Activated naive CD4-positive, alpha-beta T cell (primary cell): ENCODE results near the gene APCDD1L.

ENCODE experiments used
- DNase-seq, 4 experiments: peaks; one replicate each; lab custom pipeline; 2025; lab: John Stamatoyannopoulos, UW

The APCDD1L gene

GRCh38 chr20:58515233-58516212 is at the start of gene APCDD1L:
Gene APCDD1L, minus strand, starts transcription at chr20:58515399. Its CDS starts 692 bp downstream, at chr20:58514707.
- no peak for DNase-seq

- DNase-seq = no peak
Observed at GRCh38 chr20:58559368-58559729, 44.1 kb upstream of the APCDD1L start.

GRCh38 chr20:58558486-58559367 is 43.5 kb upstream of the APCDD1L start:
- no peak for DNase-seq

- DNase-seq = no peak
Observed at GRCh38 chr20:58557733-58558342, 42.6 kb upstream of the APCDD1L start.

GRCh38 chr20:58556961-58557360 is 41.8 kb upstream of the APCDD1L start:
- DNase-seq = no peak

- no peak for DNase-seq
Observed at GRCh38 chr20:58555078-58555765, 40.0 kb upstream of the APCDD1L start.

GRCh38 chr20:58554541-58554940 is 39.3 kb upstream of the APCDD1L start:
- DNase-seq = no peak

GRCh38 chr20:58553841-58554240 is 38.6 kb upstream of the APCDD1L start:
- no peak for DNase-seq

- no peak for DNase-seq
Observed at GRCh38 chr20:58553166-58553696, 38.0 kb upstream of the APCDD1L start.

GRCh38 chr20:58552366-58552934 is 37.3 kb upstream of the APCDD1L start:
- DNase-seq = no peak

GRCh38 chr20:58551631-58552030 is 36.4 kb upstream of the APCDD1L start:
- no peak for DNase-seq

GRCh38 chr20:58550275-58551059 is 35.3 kb upstream of the APCDD1L start:
- no peak for DNase-seq

- DNase-seq = no peak
Observed at GRCh38 chr20:58549231-58550209, 34.3 kb upstream of the APCDD1L start.

GRCh38 chr20:58547623-58548475 is 32.6 kb upstream of the APCDD1L start:
- no peak for DNase-seq

GRCh38 chr20:58546756-58547622 is 31.8 kb upstream of the APCDD1L start:
- no peak for DNase-seq

- no peak for DNase-seq
Observed at GRCh38 chr20:58546416-58546711, 31.2 kb upstream of the APCDD1L start.
